Suppressor macrophage treated with lipopolysaccharide for 4 hours (primary cell): Measurements from ENCODE around the gene BCLAF1.
A peak's percentile ranks its signal among the peaks of the same experiment; 100 is the strongest.
"Not testable (repeated sequence)": the region's sequence is repeated elsewhere in the genome, so short reads cannot be mapped to it uniquely, and the experiment has no call there.

Experiments used
- DNase-seq: peaks from one replicate; pipeline ENCODE4 v3.0.0-alpha.2; 2020

BCLAF1 gene

DNA sequence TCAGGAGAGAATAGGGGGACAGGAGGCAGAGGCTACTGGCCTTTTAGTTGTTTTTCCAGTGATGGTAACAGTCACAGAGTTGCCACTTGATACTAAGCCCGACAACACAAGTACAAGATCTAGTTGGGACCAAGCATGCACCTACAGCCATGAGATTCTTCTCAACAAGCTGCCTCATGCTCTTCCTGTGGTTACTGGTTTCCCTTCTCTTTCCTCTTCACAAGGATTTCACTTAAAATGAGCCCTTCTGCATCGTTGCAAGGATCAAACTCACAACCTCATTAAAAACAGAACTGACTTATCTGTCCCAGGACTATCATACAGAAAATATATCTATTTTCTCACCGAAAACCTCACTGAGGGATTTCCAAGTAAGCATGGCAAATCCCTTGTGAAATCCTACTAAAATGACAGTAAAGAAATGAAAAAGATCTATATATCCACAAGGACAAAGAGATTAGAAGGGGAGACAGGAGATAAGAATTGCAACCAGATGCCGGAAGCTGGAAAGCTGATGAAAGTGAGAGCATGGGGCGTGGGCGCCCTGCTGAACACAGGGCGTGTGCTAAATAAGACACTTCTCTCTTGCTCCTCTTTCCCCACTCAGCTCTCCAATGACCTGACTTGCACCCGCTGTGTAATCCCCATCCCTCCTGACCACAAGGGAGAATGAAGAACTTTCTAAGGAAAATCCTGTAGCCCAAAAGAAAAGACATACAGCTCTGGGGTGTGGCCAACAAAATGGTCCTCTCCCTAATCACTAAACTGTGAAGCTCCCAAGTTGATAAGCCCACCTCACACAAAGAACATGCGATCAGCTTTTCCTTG, 53.0 kb downstream of the BCLAF1 start:
- DNase-seq, result peak; percentile 79

DNA sequence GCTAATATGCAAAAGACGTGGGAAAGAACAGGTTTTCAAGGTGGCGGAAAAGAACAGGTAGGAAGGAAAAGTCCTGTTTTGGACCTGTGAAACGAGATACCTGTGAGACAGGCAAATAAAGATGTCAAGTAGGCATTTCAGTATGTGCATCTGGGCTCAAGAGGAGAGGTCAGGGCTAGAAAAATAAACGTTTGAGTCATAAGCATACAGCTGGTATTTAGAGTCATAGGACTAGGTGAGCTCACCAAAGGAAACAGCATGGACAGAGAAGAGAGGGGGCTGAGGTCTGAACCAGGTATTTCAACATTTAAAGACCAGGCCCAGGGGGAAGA, 54.4 kb downstream of the BCLAF1 start:
- DNase-seq, result no peak

DNA sequence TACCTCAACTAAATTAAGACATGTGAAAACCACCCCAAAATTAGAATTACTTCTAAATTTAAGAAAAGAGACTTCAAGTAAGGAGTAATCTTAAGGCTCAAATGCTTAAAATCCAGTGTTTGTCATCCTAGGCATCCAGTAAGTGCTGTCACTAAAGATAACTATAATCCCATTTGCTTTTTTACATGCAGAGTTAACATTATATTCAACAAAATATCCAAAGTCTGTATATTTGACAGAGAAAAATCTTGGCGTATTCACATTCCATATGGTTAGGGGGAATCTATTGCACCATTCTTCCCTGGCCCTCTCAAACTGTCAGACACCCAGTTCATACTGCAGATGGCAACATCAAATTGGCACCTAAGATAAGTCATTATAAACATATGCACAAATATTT, 56.9 kb downstream of the BCLAF1 start:
- DNase-seq, result no peak

- peak; percentile 20 for DNase-seq
Measured at GRCh38 chr6:136230219-136230853, 59.3 kb downstream of the BCLAF1 start.

DNA sequence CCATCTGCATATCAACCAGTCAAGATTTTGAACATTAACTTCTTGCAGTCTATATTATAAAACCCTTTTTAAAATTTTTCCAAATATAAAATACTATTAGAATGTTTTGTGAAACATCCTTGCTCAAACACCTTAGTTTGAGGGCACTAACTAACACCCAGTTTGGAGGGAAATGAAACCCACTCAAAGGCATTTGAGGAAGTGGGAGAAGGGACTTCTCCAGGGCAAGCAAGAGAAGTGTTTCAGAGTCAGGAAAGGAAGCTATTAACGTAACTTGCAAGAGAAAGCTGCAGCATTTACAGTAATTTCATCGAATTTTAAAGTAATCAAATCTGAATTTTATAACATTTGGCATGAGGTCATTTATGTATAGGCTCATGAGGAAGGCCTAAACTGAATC, 60.8 kb downstream of the BCLAF1 start:
- peak; percentile 84 for DNase-seq

DNA sequence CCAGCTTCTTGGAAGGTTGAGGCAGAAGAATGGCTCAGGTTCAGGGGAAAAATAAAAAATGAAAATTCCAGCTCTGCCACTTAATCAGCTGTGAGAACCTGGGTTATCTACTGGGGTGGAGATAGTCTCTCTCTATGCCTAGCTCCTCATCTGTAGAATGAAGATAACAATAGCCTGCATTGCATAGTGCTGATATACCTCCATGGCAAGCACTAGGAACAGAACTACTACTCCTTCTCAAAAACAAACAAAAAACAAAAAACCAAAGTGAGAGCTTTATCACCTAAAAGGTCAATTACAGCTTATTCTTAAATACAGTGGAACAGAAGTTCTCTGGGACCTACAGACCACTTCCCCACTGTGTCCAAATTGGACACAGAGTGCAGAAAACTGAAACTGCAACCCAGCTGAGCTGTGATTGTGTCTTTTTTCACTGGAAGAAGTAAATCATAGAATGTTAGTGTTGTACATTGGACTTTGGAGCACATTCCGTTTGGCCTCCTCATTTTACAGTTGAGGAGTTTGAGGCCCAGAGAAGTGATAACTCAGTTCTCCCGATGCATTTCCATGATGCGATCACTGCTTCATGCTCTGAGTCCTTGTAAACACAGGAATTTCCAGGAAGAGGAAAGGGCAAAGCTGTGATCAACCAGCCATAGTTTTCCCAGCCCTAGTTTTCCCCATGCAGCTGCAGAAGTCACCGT, 62.8 kb downstream of the BCLAF1 start:
- peak; percentile 45 for DNase-seq

DNA sequence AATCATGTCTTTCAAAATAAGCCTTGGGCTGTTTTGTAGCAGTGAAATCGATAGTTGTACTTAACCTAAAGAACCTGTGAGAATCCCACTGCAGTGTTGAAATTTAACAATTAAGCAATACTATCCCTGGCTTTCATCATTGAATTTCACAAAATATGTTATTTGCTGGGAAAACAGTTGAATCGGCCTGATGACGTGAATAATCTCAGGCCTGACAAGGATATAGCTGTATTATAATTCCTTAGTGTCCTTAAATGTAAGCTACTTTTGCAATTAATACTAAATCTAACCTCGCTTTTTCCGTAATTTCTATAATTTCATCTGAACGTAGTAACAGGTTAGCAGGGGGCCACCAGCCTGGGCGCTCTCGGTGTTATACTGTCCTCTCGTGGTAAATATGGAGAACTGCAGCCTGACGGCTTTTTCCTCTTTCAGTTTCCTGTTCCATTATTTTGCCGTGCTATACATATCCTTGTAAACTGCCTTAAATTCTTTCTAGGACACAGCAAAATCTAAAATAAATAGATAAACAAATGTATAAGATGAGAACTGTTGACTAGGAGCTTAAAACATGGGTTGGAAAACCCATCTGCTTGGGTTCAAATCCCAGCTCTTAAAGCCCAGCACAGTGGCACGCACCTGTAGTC, 63.5 kb downstream of the BCLAF1 start:
- DNase-seq, result peak; percentile 71

- DNase-seq, result peak; percentile 37
Measured at GRCh38 chr6:136225496-136225895, 64.2 kb downstream of the BCLAF1 start.

DNA sequence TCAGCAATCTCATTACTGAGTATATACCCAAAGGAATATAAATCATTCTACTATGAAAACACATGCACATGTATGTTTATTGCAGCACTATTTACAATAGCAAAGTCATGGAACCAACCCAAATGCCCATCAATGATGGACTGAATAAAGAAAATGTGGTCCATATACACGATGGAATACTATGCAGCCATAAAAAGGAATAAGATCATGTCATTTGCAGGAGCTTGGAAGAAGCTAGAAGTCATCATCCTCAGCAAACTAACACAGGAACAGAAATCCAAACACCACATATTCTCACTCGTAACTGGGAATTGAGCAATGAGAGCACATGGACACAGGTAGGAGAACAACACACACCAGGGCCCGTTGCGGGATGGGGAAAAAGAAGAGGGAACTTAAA, 64.7 kb downstream of the BCLAF1 start:
- DNase-seq, result not testable (repeated sequence)

GRCh38 chr6:136216503-136217401, 72.9 kb downstream of the BCLAF1 start:
- no peak for DNase-seq

DNA sequence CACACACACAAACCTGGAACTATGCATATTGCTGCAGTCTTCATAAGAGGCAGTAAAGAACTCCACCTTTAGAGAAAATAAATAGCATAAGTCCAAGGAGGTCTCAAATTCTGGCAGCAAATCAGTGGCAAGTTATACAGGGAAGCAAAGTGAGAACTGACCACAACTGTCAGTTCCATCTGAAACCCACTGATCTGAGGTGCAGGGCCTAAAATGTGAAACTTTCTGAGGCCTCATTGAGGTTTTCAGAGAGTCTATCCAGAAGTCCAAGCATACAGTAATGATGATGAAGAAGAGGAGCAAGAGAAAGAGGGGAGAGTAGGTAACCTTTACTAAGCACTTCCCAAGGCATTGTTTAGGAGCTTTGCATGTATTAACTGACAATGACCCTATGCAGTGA, 75.8 kb downstream of the BCLAF1 start:
- DNase-seq, result no peak

GRCh38 chr6:136213012-136213539, 76.6 kb downstream of the BCLAF1 start:
- no peak for DNase-seq

DNA sequence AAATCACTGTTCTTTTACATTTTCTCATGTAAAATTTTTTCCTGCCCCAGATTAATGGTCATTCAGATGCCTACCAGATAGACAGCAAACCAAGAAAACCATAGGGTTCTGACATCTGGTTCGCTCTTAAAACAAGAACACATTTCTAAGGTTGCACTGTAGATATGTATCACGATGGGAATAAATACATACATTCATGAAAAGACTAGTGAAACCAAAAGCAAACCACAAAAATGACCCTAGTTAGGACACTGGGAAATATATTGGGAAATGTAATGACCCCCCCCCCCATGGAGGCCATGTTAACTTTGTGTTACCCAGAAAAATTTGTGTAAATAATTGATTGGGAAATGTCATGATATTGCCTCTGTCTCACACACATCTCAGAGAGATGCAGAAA, 77.0 kb downstream of the BCLAF1 start:
- DNase-seq, result no peak

GRCh38 chr6:136210398-136211165, 79.1 kb downstream of the BCLAF1 start:
- no peak for DNase-seq

DNA sequence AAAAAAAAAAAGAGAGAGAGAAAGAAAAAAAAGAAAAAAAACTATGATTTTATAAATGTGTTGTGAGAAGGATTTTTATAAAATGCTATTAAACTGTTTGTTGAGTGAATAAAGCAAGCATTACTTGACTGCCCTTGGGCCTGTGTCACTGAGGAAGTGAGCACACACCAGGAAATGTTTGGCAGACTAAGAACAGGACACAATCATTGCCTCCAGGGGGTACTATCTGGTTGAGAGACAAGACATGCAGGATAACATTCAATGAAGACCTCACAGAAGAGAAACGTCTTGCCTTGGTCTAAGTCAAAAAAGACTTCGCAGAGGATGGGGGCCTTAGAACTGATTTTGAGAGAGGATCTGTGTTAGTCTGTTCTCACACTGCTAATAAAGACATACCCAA, 80.2 kb downstream of the BCLAF1 start:
- no peak for DNase-seq

DNA sequence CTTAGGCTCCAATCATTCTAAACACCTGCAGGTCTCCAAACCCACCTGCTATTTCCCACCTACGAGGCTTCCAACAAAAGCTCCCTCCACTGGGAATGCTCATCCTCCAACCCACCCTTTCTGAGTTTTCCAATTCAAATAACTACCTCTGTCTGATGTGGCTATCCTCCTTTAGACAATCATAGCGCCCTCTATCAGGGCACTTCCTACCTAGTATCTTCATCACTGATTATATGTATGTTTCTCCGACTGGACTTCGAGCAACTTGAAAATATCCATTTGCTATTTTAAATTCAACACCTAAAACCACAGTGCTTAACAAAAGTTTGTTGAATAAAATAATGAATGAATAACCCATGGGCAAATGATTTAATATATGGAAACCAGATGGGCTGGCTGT, 80.9 kb downstream of the BCLAF1 start:
- DNase-seq, result no peak
